HG02943 (cell line): ENCODE results near the gene DCST1.

Experiments
- ATAC-seq: cut with Tn5 transposase; IDR thresholded peaks from one replicate; pipeline ENCODE4 v1.9.1; 2021; ENCODE audit warnings: mild to moderate bottlenecking, low read depth, moderate library complexity; ENCODE audit not compliant: unreplicated experiment

The DCST1 gene

DNA sequence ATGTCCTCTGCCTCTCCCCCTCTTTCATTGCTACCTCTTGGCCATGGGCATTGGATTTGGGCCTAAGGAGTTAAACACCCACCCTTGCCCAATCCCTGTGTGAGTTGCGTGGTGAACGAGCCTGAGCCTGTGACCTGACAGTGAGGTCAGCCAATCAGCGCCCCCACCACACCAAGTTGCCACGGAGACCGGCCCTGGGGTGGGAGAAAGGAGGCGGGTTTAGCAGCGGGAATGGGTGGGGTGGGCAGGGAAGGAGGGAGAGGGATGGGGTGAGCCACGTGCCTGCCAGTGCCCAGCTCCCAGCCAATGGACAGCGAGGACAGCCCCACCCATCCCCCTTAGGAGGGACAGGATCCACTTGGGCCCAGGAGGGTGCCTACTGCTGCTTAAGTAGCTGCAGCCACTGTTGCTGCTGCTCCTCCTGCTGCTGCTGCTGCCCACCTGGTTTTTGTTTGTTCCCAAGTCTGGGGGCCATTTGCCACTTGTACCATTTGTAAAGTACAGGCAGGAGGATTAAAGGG is 21.5 kb upstream of the DCST1 start:
- no peak for ATAC-seq

GRCh38 chr1:155012776-155013602 is 20.6 kb upstream of the DCST1 start:
- no peak for ATAC-seq

DNA sequence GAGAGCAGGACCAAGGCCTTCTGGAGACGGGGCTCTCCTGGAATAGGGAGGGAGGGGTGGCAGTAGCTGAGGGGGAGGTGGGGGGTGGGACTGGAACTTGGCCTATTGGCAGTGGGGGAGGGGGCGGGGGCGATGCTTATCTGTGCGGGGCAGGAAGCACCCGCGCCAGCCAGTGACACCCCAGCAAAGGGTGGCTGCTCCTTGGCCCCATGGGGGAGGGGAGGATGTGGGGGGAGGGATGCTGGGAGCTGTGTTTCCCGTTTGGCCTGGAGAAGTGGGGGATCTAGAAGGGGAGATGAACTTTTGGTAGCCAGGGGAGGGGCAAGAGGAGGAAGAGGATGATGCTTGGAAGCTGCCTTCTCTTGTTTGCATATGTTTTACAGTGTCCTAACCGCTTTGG is 20.0 kb upstream of the DCST1 start:
- ATAC-seq: no peak

- ATAC-seq: no peak
These were observed 18.7 kb upstream of the DCST1 start for GRCh38 chr1:155014709-155015508.

DNA sequence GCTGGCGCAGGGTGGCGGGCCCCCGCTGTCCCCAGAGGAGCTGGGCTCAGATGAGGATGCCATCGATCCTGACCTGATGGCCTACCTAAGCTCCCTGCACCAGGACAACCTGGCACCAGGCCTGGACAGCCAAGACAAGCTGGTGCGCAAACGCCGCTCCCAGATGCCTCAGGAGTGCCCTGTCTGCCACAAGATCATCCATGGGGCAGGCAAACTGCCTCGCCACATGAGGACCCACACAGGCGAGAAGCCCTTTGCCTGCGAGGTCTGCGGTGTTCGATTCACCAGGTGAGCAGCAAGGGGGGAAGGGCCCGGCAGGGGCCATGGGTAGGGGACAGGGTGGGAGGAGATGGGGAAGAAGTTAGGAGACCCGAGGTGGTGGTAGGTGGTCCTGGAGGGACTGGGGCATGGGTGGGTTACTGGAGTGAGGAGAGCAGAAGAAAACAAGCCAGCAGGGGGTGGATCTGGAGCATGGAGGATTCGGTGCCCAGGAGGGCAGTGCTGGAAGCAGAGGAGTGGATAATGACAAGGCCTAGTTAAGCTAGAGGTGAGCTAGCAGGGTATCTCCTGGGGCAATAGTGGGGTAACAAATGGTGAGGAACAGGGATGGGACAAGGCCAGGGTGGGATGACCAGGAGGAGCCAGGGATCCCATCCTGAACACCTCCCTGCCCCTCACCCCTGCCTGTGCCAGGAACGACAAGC is 17.9 kb upstream of the DCST1 start:
- no peak for ATAC-seq

- ATAC-seq: no peak
These were observed 17.3 kb upstream of the DCST1 start for GRCh38 chr1:155016231-155016831.

DNA sequence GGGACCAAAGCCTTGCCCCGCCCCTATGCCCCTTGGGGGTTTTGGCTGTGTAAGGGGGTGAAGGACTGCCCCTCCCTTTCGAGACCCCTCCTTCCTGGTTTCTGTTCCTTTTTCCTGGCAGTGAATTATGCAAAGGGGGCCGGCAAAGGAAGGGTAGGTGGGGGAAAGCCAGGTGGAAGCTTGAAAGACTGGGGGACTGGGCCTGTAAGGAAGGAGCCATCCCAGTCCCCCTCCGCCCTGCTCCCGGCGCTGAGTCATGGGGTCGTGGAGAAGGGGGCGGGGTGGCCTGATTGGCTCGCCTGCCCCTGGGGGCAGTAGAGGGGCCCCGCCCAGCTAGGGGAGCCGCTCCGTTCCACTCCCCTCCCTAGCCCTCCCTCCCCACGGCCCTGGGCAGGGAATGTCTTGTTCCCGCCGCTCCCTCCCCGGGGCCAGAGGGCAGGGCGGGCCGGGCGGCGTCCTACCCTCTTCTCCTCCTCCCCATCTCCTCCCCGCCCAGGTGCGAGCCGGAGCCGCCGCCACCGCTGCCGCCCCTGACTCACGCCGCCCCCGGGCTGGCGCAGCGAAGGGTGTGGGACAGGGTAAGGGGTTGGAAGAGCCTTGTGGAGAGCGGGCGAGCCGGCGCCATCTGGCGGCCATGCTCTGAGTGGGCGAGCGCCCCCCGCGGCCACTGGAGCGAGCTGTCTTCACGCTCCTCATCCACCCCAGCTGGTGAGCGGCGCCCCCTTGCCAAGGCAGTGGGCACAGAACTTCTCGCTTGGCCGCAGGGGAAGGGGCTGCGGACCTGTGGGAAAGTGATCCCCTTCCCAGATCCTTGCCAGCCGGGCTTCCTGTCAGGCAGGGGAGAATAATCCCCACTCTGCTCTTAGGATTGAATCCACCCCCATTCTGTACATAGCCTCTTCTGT is 16.3 kb upstream of the DCST1 start:
- ATAC-seq: peak; percentile 58

- ATAC-seq: no peak
These were observed 15.7 kb upstream of the DCST1 start for GRCh38 chr1:155017946-155018316.

- no peak for ATAC-seq
These were observed 14.8 kb upstream of the DCST1 start for GRCh38 chr1:155018617-155019348.

- ATAC-seq: no peak
These were observed 14.0 kb upstream of the DCST1 start for GRCh38 chr1:155019377-155020245.

GRCh38 chr1:155022136-155022926 is 11.3 kb upstream of the DCST1 start:
- ATAC-seq: no peak

DNA sequence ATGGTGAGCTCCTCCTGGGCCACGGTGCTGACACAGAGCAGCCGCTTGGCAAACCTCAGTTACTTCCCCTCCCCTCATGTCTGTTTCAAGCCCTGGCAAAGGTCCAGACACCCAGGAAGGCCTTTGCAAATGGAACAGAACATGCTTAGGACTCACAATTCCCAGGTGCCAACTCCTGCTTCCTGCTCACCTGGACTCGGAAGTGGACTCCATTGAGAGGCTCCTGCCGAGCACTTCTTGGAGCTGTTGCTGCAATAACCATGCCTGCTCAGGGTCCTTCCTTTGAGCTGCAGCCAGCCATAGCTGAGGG is 10.7 kb upstream of the DCST1 start:
- ATAC-seq: no peak

- no peak for ATAC-seq
These were observed 10.0 kb upstream of the DCST1 start for GRCh38 chr1:155023627-155024026.

- ATAC-seq: no peak
These were observed 9.3 kb upstream of the DCST1 start for GRCh38 chr1:155024315-155024714.

- ATAC-seq: no peak
These were observed 7.5 kb upstream of the DCST1 start for GRCh38 chr1:155026154-155026553.

GRCh38 chr1:155026588-155026987 is 7.0 kb upstream of the DCST1 start:
- no peak for ATAC-seq

DNA sequence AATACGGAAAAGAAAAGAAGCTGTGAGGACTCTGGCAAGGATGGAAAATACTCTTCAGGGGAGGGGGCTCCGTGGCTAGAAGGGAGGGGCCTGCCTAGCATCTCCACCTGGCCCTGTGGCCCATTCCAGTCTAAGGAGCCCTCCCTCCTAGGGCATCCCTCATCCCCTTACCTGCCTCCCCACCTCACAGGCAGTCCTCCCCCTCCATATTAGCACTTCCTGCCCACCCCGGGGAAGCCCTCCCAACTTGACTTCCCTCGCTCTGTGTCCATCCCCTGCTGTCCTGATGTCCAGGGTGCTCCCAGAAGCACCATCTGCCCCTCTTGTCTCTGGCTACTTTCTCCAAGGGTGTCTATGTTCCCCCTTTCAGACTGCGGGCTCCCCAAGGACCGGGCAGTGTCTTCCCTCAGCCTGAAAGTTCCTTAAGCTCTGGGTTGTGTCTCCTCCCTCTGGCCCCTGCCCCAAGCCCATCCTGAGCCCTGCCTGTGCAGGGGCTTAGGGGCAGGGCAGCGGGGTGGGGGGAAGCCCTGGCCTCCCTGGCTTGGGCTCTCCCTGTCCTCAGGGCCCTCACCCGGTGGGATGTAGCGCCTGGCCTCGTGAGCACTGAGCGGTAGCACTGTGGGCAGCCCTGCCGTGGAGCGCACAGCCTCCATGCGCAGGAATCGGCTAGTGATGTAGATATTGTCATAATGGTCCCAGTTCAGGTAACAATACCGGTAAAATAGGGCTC is 3.9 kb upstream of the DCST1 start:
- no peak for ATAC-seq
